Measurements from ENCODE around the gene HECTD4. TPM values are rescaled to one million over a fixed set of nuclear protein-coding genes. Genes with fewer than 3 reads are reported as not detected.
A peak's percentile ranks its signal among the peaks of the same experiment; 100 is the strongest.

The HECTD4 gene
- total and polyA plus RNA-seq, 2 experiments from 2014 or later, result 25.7 to 36.9 TPM

GRCh38 chr12:112256780-112257179 is 125.5 kb downstream of the HECTD4 start:
- ATAC-seq, result peak; percentile 77
- peaks cover 29% of the 10 kb centered on the region for H3K36me3 Mint-ChIP-seq (ENCODE audit: low read depth)

More at GRCh38 chr12:112256780-112257179, 125.5 kb downstream of the HECTD4 start:
- TF ChIP-seq EZH2 (IDR thresholded peaks at IDR 0.05; ENCODE audit: low read depth, unreplicated experiment), result no peak
- TF ChIP-seq EZH2phosphoT487 (IDR thresholded peaks at IDR 0.05; ENCODE audit: unreplicated experiment), result no peak
- no peak for TF ChIP-seq JUNB (IDR thresholded peaks at IDR 0.05; ENCODE audit: unreplicated experiment)
- no peak for TF ChIP-seq REST (IDR thresholded peaks at IDR 0.05; ENCODE audit: unreplicated experiment)
- TF ChIP-seq POLR2AphosphoS5 (IDR thresholded peaks at IDR 0.05; ENCODE audit: low read depth), result no peak
- no peak for TF ChIP-seq ETS1 (IDR thresholded peaks at IDR 0.05)
- TF ChIP-seq ZNF331 (CRISPR knock-in tag; IDR thresholded peaks at IDR 0.05; ENCODE audit: low read depth), result no peak
- TF ChIP-seq NANOG (IDR thresholded peaks at IDR 0.05; ENCODE audit: borderline replicate concordance), result no peak
- TF ChIP-seq ZNF462 (CRISPR knock-in tag; IDR thresholded peaks at IDR 0.05), result no peak
- no peak for TF ChIP-seq STAT1 (IDR thresholded peaks at IDR 0.05; ENCODE audit: unreplicated experiment)
- TF ChIP-seq ZNF114 (CRISPR knock-in tag; IDR thresholded peaks at IDR 0.05), result no peak
- TF ChIP-seq CTCF (conservative IDR thresholded peaks at IDR 0.05; ENCODE audit: low read depth in 2 of 2), result no peak
- no peak for TF ChIP-seq CREB1 (CRISPR knock-in tag; IDR thresholded peaks at IDR 0.05; ENCODE audit: low read depth)
- H3K4me3 ChIP-seq, result no peak overlapping the region
- Mint-ChIP-seq H3K9me3 (no peaks in the 10 kb centered on the region), H3K4me1 (peaks cover 27% of the 10 kb centered on the region), H3K27ac (0 out of 2 replicates have a peak overlapping the region, but pooled peaks have one; percentile 27), H3K27me3 (ENCODE audit: insufficient read depth, low read depth, poor library complexity) (no peaks in the 10 kb centered on the region), H3K4me3 (0 out of 3 replicates have a peak overlapping the region, but pooled peaks have one; percentile 26)
- no peaks in the 10 kb centered on the region for H3K27me3 ChIP-seq (ENCODE audit: insufficient read depth)
- H3K79me2 ChIP-seq (replicated peaks; ENCODE audit: insufficient read depth), result no peaks in the 10 kb centered on the region
- peaks cover 19% of the 10 kb centered on the region; the same call in 1 of the 2 replicates for H3K4me1 ChIP-seq (ENCODE audit: insufficient read depth)
- H3K27ac ChIP-seq (ENCODE audit: low read depth), result no peak overlapping the region
- H3K9me2 ChIP-seq (ENCODE audit: insufficient read depth), result no peaks in the 10 kb centered on the region
- peak overlapping the region; percentile 26 for H3K4me2 ChIP-seq
- no peak overlapping the region for H2AFZ ChIP-seq
- H3F3A ChIP-seq (replicated peaks; ENCODE audit: low read depth), result no peaks in the 10 kb centered on the region
- 0 out of 2 replicates have a peak, but pooled peaks cover 3% of the 10 kb centered on the region for H3K36me3 ChIP-seq (ENCODE audit: insufficient read depth)
- H4K20me1 ChIP-seq (replicated peaks; ENCODE audit: insufficient read depth), result no peaks in the 10 kb centered on the region
- DNase-seq (ENCODE audit: low spot score), result peak; percentile 54

All from GM23338 (cell line).